ENCODE measurements around the gene UXS1.

Gene UXS1

GRCh38 chr2:106094131-106094841 is 99.8 kb downstream of the UXS1 start:
- Histone ChIP-seq H3K27ac (no peak overlapping the region), H3K4me3 (no peak overlapping the region)
- no peak for TF ChIP-seq CTCF (IDR thresholded peaks at IDR 0.05)
- DNase-seq (ENCODE audit: low spot score), result no peak

GRCh38 chr2:106090916-106091618 is 103.0 kb downstream of the UXS1 start:
- no peak for TF ChIP-seq CTCF (IDR thresholded peaks at IDR 0.05)
- DNase-seq (ENCODE audit: low spot score), result no peak
- H3K4me3 ChIP-seq, result no peak overlapping the region
- no peak overlapping the region for H3K27ac ChIP-seq

- TF ChIP-seq CTCF (IDR thresholded peaks at IDR 0.05), result no peak
- no peak overlapping the region for H3K4me3 ChIP-seq
- no peak for DNase-seq (ENCODE audit: low spot score)
- no peak overlapping the region for H3K27ac ChIP-seq
Measured at GRCh38 chr2:106089611-106090010, 104.5 kb downstream of the UXS1 start.

GRCh38 chr2:106085181-106085940 is 108.7 kb downstream of the UXS1 start:
- no peak overlapping the region for H3K27ac ChIP-seq
- no peak for TF ChIP-seq CTCF (IDR thresholded peaks at IDR 0.05)
- DNase-seq (ENCODE audit: low spot score), result no peak
- no peak overlapping the region for H3K4me3 ChIP-seq

- no peak overlapping the region for H3K4me3 ChIP-seq
- no peak for DNase-seq (ENCODE audit: low spot score)
- TF ChIP-seq CTCF (IDR thresholded peaks at IDR 0.05), result no peak
- H3K27ac ChIP-seq, result no peak overlapping the region
Measured at GRCh38 chr2:106080959-106081358, 113.1 kb downstream of the UXS1 start.

GRCh38 chr2:106078096-106078495 is 116.0 kb downstream of the UXS1 start:
- DNase-seq (ENCODE audit: low spot score), result no peak
- TF ChIP-seq CTCF (IDR thresholded peaks at IDR 0.05), result no peak
- no peak overlapping the region for H3K27ac ChIP-seq
- no peak overlapping the region for H3K4me3 ChIP-seq

All from coronary artery (tissue), 2 donors.